HepG2 (cell line): ENCODE data around the gene MAGI1. TPM values are rescaled to one million over a fixed set of nuclear protein-coding genes. Genes with fewer than 3 reads are reported as not detected.

Experiments
- ATAC-seq: fragments of 200-7000 bp; cut with Tn5 transposase; 3 replicates; pipeline ENCODE4 v1.9.1; 2020; ENCODE audit warnings: mild to moderate bottlenecking, moderate library complexity
- BruUV-seq: library from RNA; stranded (reverse); fragments of 400-500 nt; replicated peaks from 2 replicates; lab custom pipeline; 2021; lab: Mats Ljungman, UMichigan
- CTCF ChIA-PET: fragments of 300-600 bp; formaldehyde crosslinking; extraction: SDS; loops from one replicate; lab custom pipeline; 2021; ENCODE audit warnings: low total read pairs, inconsistent platforms, low intra/inter-chr PET ratio; lab: Yijun Ruan, JAX
- POLR2A ChIA-PET: fragments of 350-600 bp; sonication (Branson Sonifier 250); formaldehyde crosslinking; loops from one replicate; lab custom pipeline; 2020; ENCODE audit warnings: antibody characterized with exemption, inconsistent platforms; lab: Yijun Ruan, JAX
- DNase-seq: peaks from one replicate; pipeline ENCODE4 v3.0.0-alpha.2; 2015; ENCODE audit warnings: low spot score
- FAIRE-seq: peaks from 3 replicates; lab custom pipeline; 2011; peaks lifted over from hg19 to GRCh38; lab: Jason Lieb, UNC
- H2AFZ ChIP-seq: one replicate; pipeline ENCODE4 v1.6.1; 2011; ENCODE audit warnings: low read length, inconsistent platforms
- H3K27ac ChIP-seq: fragments of 300-600 bp; 3 replicates; pipeline ENCODE4 v1.8.0; 2011; ENCODE audit warnings: mixed run types, mild to moderate bottlenecking, mixed read lengths, low read length, inconsistent platforms; ENCODE audit not compliant: insufficient read depth; ENCODE audit errors: extremely low read length
- H3K27me3 ChIP-seq, 2 experiments: fragments of 200-600 bp in 1 of 2; 2 replicates in 1 of 2; 3 replicates in 1 of 2; pipeline versions ENCODE4 v1.6.0 to v1.8.0; 2011; ENCODE audit warnings: low read length in 2 of 2, mild to moderate bottlenecking in 2 of 2, moderate library complexity in 2 of 2, inconsistent platforms in 1 of 2; ENCODE audit not compliant: insufficient read depth in 2 of 2, control insufficient read depth in 1 of 2
- H3K36me3 ChIP-seq, 2 experiments: fragments of 200-600 bp in 1 of 2; replicated peaks in 1 of 2; 2 replicates in 1 of 2; 3 replicates in 1 of 2; pipeline versions ENCODE4 v1.5.1 to v1.8.0; 2011; ENCODE audit warnings: low read length in 2 of 2, inconsistent platforms in 1 of 2; ENCODE audit not compliant: insufficient read depth in 2 of 2, control insufficient read depth in 1 of 2
- H3K4me1 ChIP-seq: 2 replicates; pipeline ENCODE4 v1.5.1; 2012; ENCODE audit warnings: low read length, inconsistent platforms; ENCODE audit not compliant: insufficient read depth
- H3K4me2 ChIP-seq: 2 replicates; pipeline ENCODE4 v1.6.0; 2011; ENCODE audit warnings: low read depth, low read length, inconsistent platforms
- H3K4me3 ChIP-seq, 3 experiments: fragments of 200-600 bp in 1 of 3; sonication (generic), shearing (Covaris generic) in 1 of 3; replicated peaks in 1 of 3; 2 replicates each; pipeline ENCODE4 v1.5.1; 2011 to 2016; ENCODE audit warnings: low read length in 3 of 3, inconsistent platforms in 2 of 3, low read depth in 2 of 3, mild to moderate bottlenecking in 2 of 3, control low read depth in 1 of 3, mixed read lengths in 1 of 3; ENCODE audit not compliant: insufficient read depth in 1 of 3
- H3K79me2 ChIP-seq: one replicate; pipeline ENCODE4 v1.6.1; 2011; ENCODE audit warnings: low read length, inconsistent platforms; ENCODE audit not compliant: insufficient read depth
- H3K9ac ChIP-seq: 2 replicates; pipeline ENCODE4 v1.6.0; 2011; ENCODE audit warnings: mild to moderate bottlenecking, low read depth, low read length, inconsistent platforms; ENCODE audit not compliant: insufficient read depth
- H3K9me3 ChIP-seq: 2 replicates; pipeline ENCODE4 v1.5.1; 2012; ENCODE audit warnings: mild to moderate bottlenecking, low read length
- H4K20me1 ChIP-seq: 2 replicates; pipeline ENCODE4 v1.6.0; 2011; ENCODE audit warnings: inconsistent platforms, mild to moderate bottlenecking, low read length, moderate library complexity; ENCODE audit not compliant: insufficient read depth
- DPF2 ChIP-seq: sonication (generic); formaldehyde crosslinking; IDR thresholded peaks from 2 replicates; pipeline ENCODE4 v1.4.0; 2020; ENCODE audit warnings: mild to moderate bottlenecking, low read depth, missing genetic modification reagents, borderline replicate concordance
- LCORL ChIP-seq, 2 experiments: fragments of 450-650 bp in 1 of 2; sonication (generic) in 1 of 2; formaldehyde crosslinking in 1 of 2; IDR thresholded peaks; 2 replicates each; pipeline versions ENCODE4 v1.5.0 to v1.6.1; 2017 to 2020; ENCODE audit warnings: antibody characterized with exemption in 1 of 2, missing genetic modification reagents in 1 of 2
- NR2F1 ChIP-seq, 2 experiments: fragments of 450-650 bp in 1 of 2; formaldehyde crosslinking in 1 of 2; IDR thresholded peaks; 2 replicates each; pipeline versions ENCODE4 v1.5.0 to v1.6.1; 2016 to 2020; ENCODE audit warnings: mild to moderate bottlenecking in 1 of 2, missing compliant biosample characterization in 1 of 2, missing genetic modification reagents in 1 of 2, moderate library complexity in 1 of 2
- NRL ChIP-seq: sonication (generic); formaldehyde crosslinking; IDR thresholded peaks from 2 replicates; pipeline ENCODE4 v1.5.0; 2020; ENCODE audit warnings: missing genetic modification reagents, mild to moderate bottlenecking, moderate library complexity, borderline replicate concordance
- ZNF232 ChIP-seq: sonication (generic); formaldehyde crosslinking; IDR thresholded peaks from 2 replicates; pipeline ENCODE4 v1.4.0; 2020; ENCODE audit warnings: missing genetic modification reagents, borderline replicate concordance
- ZNF256 ChIP-seq: sonication (generic); formaldehyde crosslinking; conservative IDR thresholded peaks from 2 replicates; pipeline ENCODE4 v1.4.0; 2020; ENCODE audit warnings: missing genetic modification reagents
- ZNF703 ChIP-seq: sonication (generic); formaldehyde crosslinking; IDR thresholded peaks from 2 replicates; pipeline ENCODE4 v1.5.1; 2020; ENCODE audit warnings: missing genetic modification reagents, mild to moderate bottlenecking, moderate library complexity, borderline replicate concordance
- WGBS: methylation state at CpG from one replicate; pipeline ENCODE4 v1.1.6; 2017; ENCODE audit warnings: low lambda C conversion rate; 5-methylcytosine and 5-hydroxymethylcytosine counted together
- in situ Hi-C: cut with HindIII; loops from 2 replicates; pipeline ENCODE4 v1.10.0; 2017; ENCODE audit warnings: low pct_unique_long_range_greater_than_20kb; ENCODE audit not compliant: extremely low pct_ligation_motif_present
- intact Hi-C: fragments of 100-400 bp; cut with micrococcal nuclease; formaldehyde crosslinking; loops from one replicate; pipeline ENCODE4 v1.10.0; 2022; ENCODE audit not compliant: unreplicated experiment
- polyA plus RNA-seq, 8 experiments: library from polyadenylated mRNA; depleted of rRNA in 3 of 8; stranded (reverse) in 7 of 8; unstranded in 1 of 8; fragments of >200 nt; fragmentation: Illumina TruSeq in 4 of 8; extraction: Trizol in 4 of 8; gene quantifications; 2 replicates each; pipeline versions ENCODE4 v1.2.1 to v1.2.3, GENCODE V29; 2011 to 2016; ENCODE audit warnings: low read depth in 4 of 8, missing spikeins in 1 of 8, mixed read lengths in 1 of 8; ENCODE audit not compliant: insufficient read depth in 1 of 8
- total RNA-seq, 5 experiments: library from RNA; depleted of rRNA; stranded (reverse); fragments of >200 nt; fragmentation: Illumina TruSeq; extraction: Trizol; gene quantifications; 2 replicates each; pipeline ENCODE4 v1.2.3, GENCODE V29; 2016; ENCODE audit warnings: low read depth in 1 of 5
- TF ChIP-seq, protein P1 (sequence below): sonication (generic); formaldehyde crosslinking; IDR thresholded peaks from 2 replicates; pipeline ENCODE4 v1.4.0; 2020; ENCODE audit warnings: missing genetic modification reagents
- TF ChIP-seq, protein P2 (sequence below): sonication (generic); formaldehyde crosslinking; IDR thresholded peaks from 2 replicates; pipeline ENCODE4 v1.5.1; 2020; ENCODE audit warnings: missing genetic modification reagents, mild to moderate bottlenecking, borderline replicate concordance

MAGI1 gene
- total and polyA plus RNA-seq, 2 of the 13 experiments (the other 11 are each of a cell fraction or from before 2014, with no cell fraction given), result 22.2 to 26.0 TPM

DNA sequence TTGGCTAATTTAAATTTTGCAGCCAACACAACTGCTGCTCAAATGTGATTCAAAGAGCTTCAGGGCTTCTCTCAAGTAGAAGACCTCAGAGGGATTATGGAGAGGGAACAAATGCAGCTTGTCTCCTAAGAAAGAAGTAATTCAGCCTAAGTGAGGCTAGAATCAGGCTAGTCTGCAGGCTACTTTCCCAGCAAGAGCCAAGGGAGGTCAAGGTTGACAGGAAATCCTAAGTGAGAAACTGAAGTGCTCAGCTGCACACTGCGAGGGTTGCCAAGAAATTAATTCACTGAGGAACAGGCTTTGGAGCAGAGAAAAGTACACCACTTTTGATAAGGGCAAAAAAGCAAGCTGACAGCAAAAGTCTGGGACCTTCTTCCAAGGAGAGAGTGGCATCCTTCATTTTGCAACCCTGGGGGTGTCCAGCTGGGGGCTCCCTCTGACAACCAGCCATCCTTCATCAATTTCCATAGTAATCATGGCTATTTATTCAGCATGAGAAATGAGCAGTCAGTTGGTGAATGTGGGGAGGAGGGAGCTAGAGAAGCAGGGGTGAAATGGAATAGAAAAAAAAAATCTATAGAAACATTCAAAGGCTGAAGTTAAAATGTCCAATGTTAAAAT is 704.6 kb downstream of the MAGI1 start:
- ChIA-PET CTCF (no interaction called here), POLR2A (no interaction called here)
- no peak overlapping the region for H3K9ac ChIP-seq
- 21% methylated on average over 1 of the region's 1 CpG for WGBS
- H3K4me1 ChIP-seq, result no peaks in the 10 kb centered on the region
- in situ Hi-C loops, result no loop called here
- ATAC-seq (no peak), DNase-seq (no peak), FAIRE-seq (no peak)
- H3K4me3 ChIP-seq, result no peak overlapping the region
- intact Hi-C loops, result no loop called here
- BruUV-seq, result no TSS peak
- no peaks in the 10 kb centered on the region for H3K27me3 ChIP-seq
- no peak overlapping the region for H2AFZ ChIP-seq
- H3K27ac ChIP-seq, result no peak overlapping the region
- H3K4me2 ChIP-seq, result no peak overlapping the region
- no peaks in the 10 kb centered on the region for H3K9me3 ChIP-seq
- no peaks in the 10 kb centered on the region for H3K79me2 ChIP-seq
- H4K20me1 ChIP-seq, result no peaks in the 10 kb centered on the region
- H3K36me3 ChIP-seq, result no peaks in the 10 kb centered on the region
- TF ChIP-seq ZNF703 (CRISPR knock-in tag), result no peak
- TF ChIP-seq NR2F1 (CRISPR knock-in tag; IDR thresholded peaks at IDR 0.05), result no peak
- no peak for TF ChIP-seq ZNF232
- TF ChIP-seq, protein P1, sequence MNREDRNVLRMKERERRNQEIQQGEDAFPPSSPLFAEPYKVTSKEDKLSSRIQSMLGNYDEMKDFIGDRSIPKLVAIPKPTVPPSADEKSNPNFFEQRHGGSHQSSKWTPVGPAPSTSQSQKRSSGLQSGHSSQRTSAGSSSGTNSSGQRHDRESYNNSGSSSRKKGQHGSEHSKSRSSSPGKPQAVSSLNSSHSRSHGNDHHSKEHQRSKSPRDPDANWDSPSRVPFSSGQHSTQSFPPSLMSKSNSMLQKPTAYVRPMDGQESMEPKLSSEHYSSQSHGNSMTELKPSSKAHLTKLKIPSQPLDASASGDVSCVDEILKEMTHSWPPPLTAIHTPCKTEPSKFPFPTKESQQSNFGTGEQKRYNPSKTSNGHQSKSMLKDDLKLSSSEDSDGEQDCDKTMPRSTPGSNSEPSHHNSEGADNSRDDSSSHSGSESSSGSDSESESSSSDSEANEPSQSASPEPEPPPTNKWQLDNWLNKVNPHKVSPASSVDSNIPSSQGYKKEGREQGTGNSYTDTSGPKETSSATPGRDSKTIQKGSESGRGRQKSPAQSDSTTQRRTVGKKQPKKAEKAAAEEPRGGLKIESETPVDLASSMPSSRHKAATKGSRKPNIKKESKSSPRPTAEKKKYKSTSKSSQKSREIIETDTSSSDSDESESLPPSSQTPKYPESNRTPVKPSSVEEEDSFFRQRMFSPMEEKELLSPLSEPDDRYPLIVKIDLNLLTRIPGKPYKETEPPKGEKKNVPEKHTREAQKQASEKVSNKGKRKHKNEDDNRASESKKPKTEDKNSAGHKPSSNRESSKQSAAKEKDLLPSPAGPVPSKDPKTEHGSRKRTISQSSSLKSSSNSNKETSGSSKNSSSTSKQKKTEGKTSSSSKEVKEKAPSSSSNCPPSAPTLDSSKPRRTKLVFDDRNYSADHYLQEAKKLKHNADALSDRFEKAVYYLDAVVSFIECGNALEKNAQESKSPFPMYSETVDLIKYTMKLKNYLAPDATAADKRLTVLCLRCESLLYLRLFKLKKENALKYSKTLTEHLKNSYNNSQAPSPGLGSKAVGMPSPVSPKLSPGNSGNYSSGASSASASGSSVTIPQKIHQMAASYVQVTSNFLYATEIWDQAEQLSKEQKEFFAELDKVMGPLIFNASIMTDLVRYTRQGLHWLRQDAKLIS (CRISPR knock-in tag), result no peak
- TF ChIP-seq DPF2 (CRISPR knock-in tag), result no peak
- no peak for TF ChIP-seq LCORL (IDR thresholded peaks at IDR 0.05)
- TF ChIP-seq LCORL (CRISPR knock-in tag; IDR thresholded peaks at IDR 0.05), result no peak
- TF ChIP-seq, protein P2, sequence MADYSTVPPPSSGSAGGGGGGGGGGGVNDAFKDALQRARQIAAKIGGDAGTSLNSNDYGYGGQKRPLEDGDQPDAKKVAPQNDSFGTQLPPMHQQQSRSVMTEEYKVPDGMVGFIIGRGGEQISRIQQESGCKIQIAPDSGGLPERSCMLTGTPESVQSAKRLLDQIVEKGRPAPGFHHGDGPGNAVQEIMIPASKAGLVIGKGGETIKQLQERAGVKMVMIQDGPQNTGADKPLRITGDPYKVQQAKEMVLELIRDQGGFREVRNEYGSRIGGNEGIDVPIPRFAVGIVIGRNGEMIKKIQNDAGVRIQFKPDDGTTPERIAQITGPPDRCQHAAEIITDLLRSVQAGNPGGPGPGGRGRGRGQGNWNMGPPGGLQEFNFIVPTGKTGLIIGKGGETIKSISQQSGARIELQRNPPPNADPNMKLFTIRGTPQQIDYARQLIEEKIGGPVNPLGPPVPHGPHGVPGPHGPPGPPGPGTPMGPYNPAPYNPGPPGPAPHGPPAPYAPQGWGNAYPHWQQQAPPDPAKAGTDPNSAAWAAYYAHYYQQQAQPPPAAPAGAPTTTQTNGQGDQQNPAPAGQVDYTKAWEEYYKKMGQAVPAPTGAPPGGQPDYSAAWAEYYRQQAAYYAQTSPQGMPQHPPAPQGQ (CRISPR knock-in tag), result no peak
- TF ChIP-seq ZNF256 (CRISPR knock-in tag), result no peak
- no peak for TF ChIP-seq NRL (CRISPR knock-in tag)
